GM19438 (cell line): Measurements from ENCODE around the gene GPSM1.
"Not testable (repeated sequence)": the region's sequence is repeated elsewhere in the genome, so short reads cannot be mapped to it uniquely, and the experiment has no call there.

ENCODE experiments used
- ATAC-seq: cut with Tn5 transposase; IDR thresholded peaks from one replicate; pipeline ENCODE4 v1.9.1; 2021; ENCODE audit warnings: low read depth; ENCODE audit not compliant: unreplicated experiment

Gene GPSM1

GRCh38 chr9:136341769-136342168 lies 14.4 kb downstream of the GPSM1 start:
- ATAC-seq = no peak

DNA sequence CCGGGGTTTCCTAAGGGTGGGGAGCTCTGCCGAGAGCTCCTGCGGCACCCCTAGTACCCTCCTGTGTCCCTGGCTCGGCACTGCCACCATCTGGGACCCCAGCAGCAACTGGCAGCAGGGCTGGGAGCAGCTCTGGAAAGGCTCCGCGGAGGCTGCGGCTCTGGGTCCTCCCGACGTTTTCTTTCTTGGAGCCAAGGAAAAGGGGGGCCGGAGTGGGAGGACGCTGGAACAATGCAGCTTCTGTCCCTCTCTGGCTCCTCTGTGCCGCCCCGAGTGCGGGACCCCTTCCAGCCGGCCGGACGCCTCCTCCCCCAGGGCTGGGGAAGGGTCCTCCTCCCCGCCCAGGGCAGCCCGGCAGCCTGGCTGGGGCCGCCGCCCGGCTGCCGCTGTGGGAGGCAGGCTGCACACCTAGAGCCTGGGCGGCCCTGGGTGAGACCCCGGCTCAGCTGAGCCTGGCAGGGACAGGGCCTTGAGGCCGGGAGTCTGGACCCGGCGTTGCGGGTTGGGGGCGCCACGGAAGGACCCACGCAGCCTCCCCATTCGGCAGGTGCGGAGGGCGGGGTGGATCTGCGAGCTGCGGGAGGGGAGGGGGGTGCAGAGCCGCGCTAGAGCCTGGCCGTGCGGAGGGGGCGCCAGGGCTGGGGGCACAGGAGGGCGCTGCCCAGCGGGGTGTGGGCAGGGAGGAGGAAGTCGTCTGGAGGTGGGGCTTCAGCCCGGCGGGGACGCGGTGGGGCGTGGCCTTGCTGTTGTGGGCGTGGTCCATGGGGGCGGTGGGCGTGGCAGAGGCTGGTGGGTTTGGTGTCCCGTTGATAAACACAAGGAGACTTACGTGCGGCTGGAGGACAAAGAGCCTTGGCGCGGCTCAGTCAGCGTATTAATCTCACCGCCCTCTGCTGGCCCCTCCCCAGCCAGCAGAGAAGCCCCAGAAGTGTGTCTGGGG lies 15.1 kb downstream of the GPSM1 start:
- ATAC-seq = no peak

- ATAC-seq = no peak
Observed at GRCh38 chr9:136343121-136343883, 16.0 kb downstream of the GPSM1 start.

GRCh38 chr9:136343884-136344269 lies 16.5 kb downstream of the GPSM1 start:
- no peak for ATAC-seq

DNA sequence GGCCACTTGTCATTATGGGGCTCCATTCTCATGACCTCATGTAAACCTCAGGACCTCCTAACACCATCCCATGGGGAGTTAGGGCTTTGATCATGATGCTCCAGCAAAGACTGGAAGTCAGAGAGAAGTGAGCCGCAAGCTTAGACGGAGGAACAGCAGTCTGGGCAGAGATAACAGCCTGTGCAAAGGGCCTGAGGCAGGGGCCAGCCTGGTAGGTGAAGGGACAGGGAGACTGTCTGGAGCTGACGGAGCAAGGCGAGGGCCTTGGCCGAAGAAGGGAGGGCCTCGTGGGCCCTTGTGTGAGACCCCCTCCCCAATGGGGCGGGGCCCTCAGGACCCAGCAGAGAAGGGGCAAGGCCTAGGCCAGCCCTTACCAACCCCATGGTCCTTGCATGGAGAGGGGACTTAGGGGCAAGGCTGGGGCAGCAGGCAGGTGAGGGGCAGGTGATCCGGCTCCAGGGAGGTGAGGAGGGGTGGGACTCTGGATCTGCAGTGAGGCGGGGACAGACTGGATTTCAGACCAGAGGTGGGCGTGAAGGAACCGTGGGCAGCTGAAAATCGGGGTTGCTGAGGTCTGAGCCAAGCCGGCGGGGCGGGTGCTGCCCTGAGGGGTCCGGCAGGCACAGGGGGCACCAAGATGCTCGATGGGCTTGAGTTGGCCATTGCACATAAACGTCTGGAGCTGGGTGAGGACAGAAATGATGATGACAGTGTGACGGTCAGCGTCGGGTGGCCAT lies 17.4 kb downstream of the GPSM1 start:
- ATAC-seq = no peak

GRCh38 chr9:136345281-136346156 lies 18.2 kb downstream of the GPSM1 start:
- no peak for ATAC-seq

GRCh38 chr9:136346157-136346481 lies 18.8 kb downstream of the GPSM1 start:
- ATAC-seq = no peak

DNA sequence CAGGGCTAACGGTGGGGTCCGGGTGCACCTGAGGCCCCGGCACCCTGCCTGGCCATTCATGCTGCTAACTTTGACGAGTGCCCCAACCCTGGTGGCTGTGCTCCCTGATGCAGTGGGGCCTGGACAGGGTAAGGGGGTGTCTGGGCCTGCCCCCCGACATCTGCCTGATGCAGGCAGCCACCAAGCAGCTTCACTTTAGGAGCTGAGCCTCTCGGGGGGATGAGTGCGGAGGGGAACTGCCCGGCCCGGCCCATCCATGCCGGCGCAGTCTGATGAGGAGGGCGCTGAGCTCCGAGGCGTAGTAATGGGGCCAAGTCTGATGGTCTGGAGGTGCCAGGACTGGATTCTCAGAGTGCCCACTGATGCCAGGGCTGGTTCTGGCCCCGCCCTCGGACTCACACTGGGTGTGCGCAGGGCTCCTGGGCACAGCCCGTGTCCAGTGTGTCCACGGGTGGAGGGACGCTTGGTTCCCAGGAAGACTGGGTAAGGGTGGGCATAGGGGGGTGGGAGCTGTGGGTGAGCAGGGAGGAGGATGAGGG lies 19.7 kb downstream of the GPSM1 start:
- ATAC-seq = no peak

DNA sequence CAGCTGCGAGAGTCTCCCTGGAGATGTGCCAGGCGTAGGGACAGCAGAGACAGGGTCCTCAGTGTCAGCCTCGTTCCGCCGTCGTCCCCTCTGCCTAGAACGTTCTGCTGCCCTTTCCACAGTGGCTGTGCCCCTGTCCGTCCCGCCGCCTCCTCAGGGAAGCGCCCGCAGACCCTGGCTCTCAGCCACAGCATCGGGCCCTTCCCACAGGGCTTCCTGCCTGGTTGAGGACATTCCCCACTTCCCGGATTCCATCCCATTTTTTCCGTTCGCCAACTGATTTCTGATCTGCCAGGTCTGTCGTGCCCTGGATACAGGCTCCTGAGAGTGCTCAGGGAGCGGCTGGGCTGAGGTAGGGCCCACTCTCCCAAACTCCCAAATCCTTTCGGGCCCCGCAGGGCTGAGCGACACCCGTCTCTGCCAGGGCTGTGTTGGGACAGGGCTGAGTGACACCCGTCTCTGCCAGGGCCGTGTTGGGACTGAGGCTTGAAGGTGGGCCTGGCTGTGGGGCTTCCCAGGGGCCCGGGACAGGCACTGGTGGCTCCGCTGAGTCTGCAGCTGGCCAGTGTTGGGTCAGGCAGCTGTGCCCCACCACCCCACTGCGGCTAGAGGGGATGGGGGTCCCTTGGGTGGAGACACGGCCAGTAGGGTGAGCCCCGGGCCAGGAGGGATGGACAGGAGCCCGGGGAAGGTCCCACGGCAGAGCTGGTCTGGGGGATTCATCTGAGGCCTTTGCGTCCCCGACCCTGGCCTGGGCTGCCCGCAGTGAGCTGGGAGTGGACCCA lies 20.3 kb downstream of the GPSM1 start:
- ATAC-seq = no peak

DNA sequence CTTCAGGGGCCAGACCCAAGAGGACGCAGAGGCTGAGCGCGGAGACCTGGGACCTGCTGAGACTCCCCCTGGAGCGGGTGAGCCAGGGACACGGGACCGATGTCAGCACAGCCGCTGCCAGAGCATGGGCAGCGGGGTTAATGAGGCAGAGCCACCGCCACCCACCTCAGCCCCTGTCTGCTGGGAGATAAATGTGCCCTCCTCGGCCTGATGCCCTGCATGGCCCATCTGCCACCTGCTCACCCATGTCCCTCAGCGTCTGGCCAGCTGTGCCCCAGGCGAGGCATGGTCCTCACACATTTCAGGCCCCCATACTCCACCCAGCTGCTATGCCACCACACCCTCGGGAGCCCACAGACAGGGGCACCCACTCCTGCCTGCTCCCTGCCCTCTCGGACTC lies 21.4 kb downstream of the GPSM1 start:
- ATAC-seq = no peak

DNA sequence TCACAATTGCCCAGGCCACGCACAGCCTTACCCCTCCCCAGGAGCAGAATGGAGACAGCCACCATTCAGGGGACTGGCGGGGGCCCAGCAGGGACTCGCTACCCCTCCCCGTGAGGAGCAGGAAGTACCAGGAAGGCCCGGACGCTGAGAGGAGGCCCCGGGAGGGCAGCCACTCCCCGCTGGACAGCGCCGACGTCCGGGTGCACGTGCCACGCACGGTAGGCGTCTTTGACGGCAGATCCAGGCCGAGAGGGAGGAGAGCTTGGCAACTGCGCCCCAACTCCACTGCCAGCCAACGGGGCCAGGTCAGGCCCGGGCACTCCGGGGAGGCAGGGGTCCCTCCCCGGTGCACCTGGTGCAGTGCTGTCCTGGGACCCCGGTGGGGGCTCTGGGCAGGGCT lies 22.2 kb downstream of the GPSM1 start:
- no peak for ATAC-seq

DNA sequence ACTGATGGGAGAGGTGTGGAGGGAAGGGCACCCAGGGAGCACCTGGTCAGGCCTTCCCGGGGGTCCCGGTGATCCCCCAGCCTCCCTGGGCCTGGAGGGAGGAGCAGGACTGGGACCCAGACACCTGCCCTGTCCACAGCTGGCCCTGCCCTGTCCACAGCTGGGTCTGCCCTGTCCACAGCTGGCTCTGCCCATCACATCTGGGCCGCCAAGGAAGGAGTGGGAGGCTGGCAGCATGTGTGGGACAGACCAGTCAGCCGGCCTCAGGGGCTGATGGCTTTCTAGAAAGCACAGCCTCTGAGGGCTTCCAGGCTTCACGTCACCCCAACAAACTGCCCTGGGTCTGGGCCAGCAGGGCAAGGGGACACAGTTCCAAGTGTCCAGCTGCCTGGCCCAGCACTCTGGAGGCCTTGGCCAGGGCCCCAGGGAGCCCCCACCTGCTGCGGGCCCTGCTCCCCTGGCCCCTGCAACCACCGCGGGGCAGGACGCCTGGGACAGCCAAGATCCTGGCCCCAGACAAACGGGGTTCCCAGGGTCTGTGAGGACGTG lies 24.0 kb downstream of the GPSM1 start:
- no peak for ATAC-seq

DNA sequence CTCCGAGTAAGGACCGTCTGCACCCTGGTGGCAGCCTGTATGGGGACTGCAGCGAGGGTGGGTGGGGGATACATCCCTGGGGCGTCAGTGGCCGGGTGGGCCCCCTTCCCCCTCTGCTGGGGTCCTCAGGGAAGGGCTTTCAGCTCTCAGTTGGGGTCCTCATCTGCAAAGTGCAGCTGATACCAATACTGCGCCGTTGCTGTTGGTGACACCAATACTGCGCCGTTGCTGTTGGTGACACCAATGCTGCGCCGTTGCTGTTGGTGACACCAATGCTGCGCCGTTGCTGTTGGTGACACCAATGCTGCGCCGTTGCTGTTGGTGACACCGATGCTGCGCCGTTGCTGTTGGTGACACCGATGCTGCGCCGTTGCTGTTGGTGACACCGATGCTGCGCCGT lies 24.5 kb downstream of the GPSM1 start:
- not testable (repeated sequence) for ATAC-seq

GRCh38 chr9:136352682-136353081 lies 25.3 kb downstream of the GPSM1 start:
- no peak for ATAC-seq

- no peak for ATAC-seq
Observed at GRCh38 chr9:136353088-136353487, 25.7 kb downstream of the GPSM1 start.

DNA sequence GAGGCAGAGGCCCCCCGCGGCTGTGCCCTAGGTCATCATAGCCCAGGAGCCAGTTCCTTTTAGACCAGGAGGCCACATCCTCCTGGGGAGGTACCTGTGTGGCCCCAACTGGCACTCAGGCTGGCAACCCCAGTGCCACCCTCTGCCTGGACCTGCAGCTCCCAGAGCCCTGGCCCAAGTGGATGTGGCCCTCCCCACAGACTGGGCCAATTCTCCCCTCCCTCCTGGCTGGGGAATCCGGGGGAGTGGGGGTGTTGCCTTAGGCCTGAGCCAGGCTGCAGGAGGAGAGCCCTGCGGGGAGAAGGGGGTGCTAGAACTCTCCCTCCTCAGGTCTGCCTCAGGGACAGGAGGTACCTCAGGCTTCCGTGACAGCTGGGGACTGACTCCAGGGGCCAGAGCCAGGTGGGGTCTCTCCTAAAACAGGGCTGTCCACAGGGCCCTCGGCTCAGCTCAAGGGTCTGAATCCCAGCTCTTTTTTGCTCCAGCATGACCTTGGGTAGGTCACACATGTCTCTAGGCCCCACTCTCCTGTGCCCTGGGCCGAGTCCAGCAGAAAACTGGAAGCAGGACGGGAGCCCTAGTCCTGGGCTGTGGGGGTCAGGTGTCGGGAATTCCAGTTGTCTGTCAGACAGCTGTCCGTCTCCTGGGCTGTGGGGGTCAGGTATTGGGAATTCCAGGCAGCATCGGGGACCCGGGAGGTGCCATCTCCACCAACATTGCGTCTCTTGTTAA lies 26.6 kb downstream of the GPSM1 start:
- ATAC-seq = no peak

DNA sequence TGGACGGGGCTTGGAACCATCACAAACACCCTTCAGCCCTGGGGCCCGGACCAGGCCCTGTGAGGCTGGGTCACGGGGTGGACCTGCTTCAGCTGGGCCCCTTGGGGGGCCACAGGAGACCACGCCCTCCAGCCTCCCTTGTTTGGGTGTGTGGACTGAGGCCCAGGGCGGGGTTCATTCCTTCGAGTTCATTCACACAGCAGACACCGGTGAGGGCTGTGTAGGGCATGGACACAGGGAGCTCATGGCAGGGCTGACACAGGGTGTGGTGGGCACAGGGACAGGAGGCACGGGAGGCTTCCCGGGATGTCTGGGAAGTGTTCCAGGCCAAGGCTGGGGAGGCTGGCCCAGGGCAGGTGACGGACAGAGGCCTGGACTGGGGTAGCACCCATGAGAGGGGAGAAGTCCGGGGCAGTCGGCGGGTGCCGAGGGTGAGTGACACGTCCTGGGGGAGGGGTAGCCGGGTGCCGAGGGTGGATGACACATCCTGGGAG lies 27.3 kb downstream of the GPSM1 start:
- no peak for ATAC-seq
